ENCODE data around the gene JPH3.

- TF ChIP-seq ZNF274 (IDR thresholded peaks at IDR 0.05; ENCODE audit: low read depth, low read length) (no peak), YY1 (IDR thresholded peaks at IDR 0.05; ENCODE audit: insufficient read depth, insufficient read length) (no peak), SUZ12 (IDR thresholded peaks at IDR 0.05; ENCODE audit: extremely low read depth, insufficient read depth, insufficient read length) (no peak)
These were observed 137.5 kb downstream of the JPH3 start for GRCh38 chr16:87739801-87740200.
